K562 (cell line): ENCODE data around the gene ITPRIPL1. TPM values are rescaled to one million over a fixed set of nuclear protein-coding genes. Genes with fewer than 3 reads are reported as not detected.

Experiments used
- CHCHD3 ChIP-seq: fragments of 250-450 bp; sonication (Bioruptor Pico); IDR thresholded peaks from 2 replicates; pipeline ENCODE4 v2.1.2; 2022; ENCODE audit warnings: mild to moderate bottlenecking
- DACH1 ChIP-seq: fragments of 450-650 bp; IDR thresholded peaks from 2 replicates; pipeline ENCODE4 v1.6.1; 2018; ENCODE audit not compliant: partially characterized antibody
- ETS1 ChIP-seq: conservative IDR thresholded peaks from 2 replicates; pipeline ENCODE4 v1.6.1; 2011; ENCODE audit warnings: low read depth, mild to moderate bottlenecking, low read length; ENCODE audit not compliant: control insufficient read depth
- MCM2 ChIP-seq: fragments of 450-650 bp; IDR thresholded peaks from 2 replicates; pipeline ENCODE4 v1.6.1; 2017; ENCODE audit warnings: low read depth, mild to moderate bottlenecking
- NR2C1 ChIP-seq, 2 experiments: fragments of 450-650 bp; IDR thresholded peaks; 2 replicates each; pipeline ENCODE4 v1.6.1; 2017; ENCODE audit warnings: mild to moderate bottlenecking in 2 of 2, antibody characterized with exemption in 1 of 2, inconsistent platforms in 1 of 2, missing compliant biosample characterization in 1 of 2, missing genetic modification characterization in 1 of 2
- POLR2AphosphoS5 ChIP-seq: IDR thresholded peaks from 2 replicates; pipeline ENCODE4 v1.6.1; 2011; ENCODE audit warnings: mild to moderate bottlenecking, low read depth, low read length, moderate library complexity; ENCODE audit not compliant: control insufficient read depth, insufficient read depth
- POLR3G ChIP-seq: IDR thresholded peaks from 2 replicates; pipeline ENCODE4 v1.6.1; 2011; ENCODE audit not compliant: insufficient read length, insufficient replicate concordance; ENCODE audit errors: extremely low read depth
- PURB ChIP-seq: sonication (generic); formaldehyde crosslinking; IDR thresholded peaks from 2 replicates; pipeline ENCODE4 v1.9.0; 2021; ENCODE audit warnings: low read depth, mild to moderate bottlenecking, missing genetic modification reagents
- SMAD1 ChIP-seq: fragments of 150-350 bp; IDR thresholded peaks from 2 replicates; pipeline ENCODE4 v1.6.1; 2014; ENCODE audit warnings: low read length, low read depth; ENCODE audit not compliant: partially characterized antibody
- SMARCB1 ChIP-seq: IDR thresholded peaks from 2 replicates; pipeline ENCODE4 v1.6.1; 2011; ENCODE audit warnings: improper control_type of control experiment, low read depth; ENCODE audit not compliant: insufficient read length
- SMC3 ChIP-seq: conservative IDR thresholded peaks from 2 replicates; pipeline ENCODE4 v1.6.1; 2011; ENCODE audit warnings: low read depth, low read length, improper control_type of control experiment; ENCODE audit not compliant: insufficient read depth
- SRF ChIP-seq, 2 experiments: fragments of 250-450, 450-650 bp in 1 of 2; sonication (Bioruptor Pico) in 1 of 2; sonication (generic) in 1 of 2; formaldehyde crosslinking; IDR thresholded peaks; 2 replicates each; pipeline versions ENCODE4 v1.5.0 to v1.5.1; 2020 to 2022; ENCODE audit warnings: mild to moderate bottlenecking in 1 of 2, missing genetic modification reagents in 1 of 2
- ZBTB11 ChIP-seq, 3 experiments: fragments of 200-800 bp in 1 of 3; fragments of 250-450 bp in 1 of 3; fragments of 450-650 bp in 1 of 3; sonication (Bioruptor Pico) in 1 of 3; sonication (Bioruptor generic) in 1 of 3; formaldehyde crosslinking in 1 of 3; IDR thresholded peaks; 2 replicates each; pipeline versions ENCODE4 v1.6.1 to v1.8.0; 2016 to 2022; ENCODE audit warnings: mild to moderate bottlenecking in 2 of 3, missing genetic modification characterization in 2 of 3, missing compliant biosample characterization in 1 of 3, moderate library complexity in 1 of 3
- ZBTB5 ChIP-seq: fragments of 450-650 bp; IDR thresholded peaks from 2 replicates; pipeline ENCODE4 v1.6.1; 2017; ENCODE audit warnings: antibody characterized with exemption
- ZNF253 ChIP-seq: fragments of 250-450 bp; sonication (Bioruptor Pico); conservative IDR thresholded peaks from 2 replicates; pipeline ENCODE4 v1.6.1; 2021; ENCODE audit warnings: mild to moderate bottlenecking
- ZNF280B ChIP-seq: fragments of 250-450 bp; sonication (Bioruptor Pico); IDR thresholded peaks from 2 replicates; pipeline ENCODE4 v1.5.1; 2021; ENCODE audit warnings: mild to moderate bottlenecking
- ZNF699 ChIP-seq: fragments of 250-450 bp; sonication (Bioruptor Pico); IDR thresholded peaks from 2 replicates; pipeline ENCODE4 v1.8.0; 2021; ENCODE audit warnings: mild to moderate bottlenecking, moderate library complexity; ENCODE audit not compliant: insufficient replicate concordance
- polyA plus RNA-seq, 8 experiments: library from polyadenylated mRNA; depleted of rRNA in 4 of 8; stranded (reverse) in 5 of 8; unstranded in 3 of 8; fragments of >200 nt; fragmentation: Nextera tagmentation in 2 of 8; fragmentation: Illumina TruSeq in 1 of 8; extraction: Ambion mirVana in 2 of 8; extraction: Trizol in 1 of 8; gene quantifications; 2 replicates each; pipeline versions ENCODE4 v1.2.1 to v1.2.3, GENCODE V29; 2011 to 2014; ENCODE audit warnings: inconsistent platforms in 1 of 8, missing spikeins in 1 of 8
- total RNA-seq, 7 experiments: library from RNA; depleted of rRNA in 6 of 7; stranded (reverse); fragments of >200 nt in 6 of 7; fragmentation: Illumina TruSeq in 2 of 7; extraction: Trizol in 2 of 7; gene quantifications; 2 replicates each; pipeline versions ENCODE4 v1.2.1 to v1.2.3, GENCODE V29; 2011 to 2021; ENCODE audit warnings: low replicate concordance in 1 of 7

Gene ITPRIPL1
- total and polyA plus RNA-seq, 9 of the 15 experiments (the other 6 are each of a cell fraction or from before 2014, with no cell fraction given): 0.99 to 9.0 (median 6.4) TPM

GRCh38 chr2:96305091-96305978 lies 19.8 kb upstream of the ITPRIPL1 start, which contains the start of gene SNRNP200 (continued):
- TF ChIP-seq POLR2AphosphoS5 (peak; percentile 71), ZNF699 (CRISPR knock-in tag) (no peak), SMC3 (no peak), CHCHD3 (CRISPR knock-in tag) (0 out of 2 replicates have a peak, but pooled peaks have one; percentile 6), MCM2 (no peak), POLR3G (no peak), ETS1 (peak; percentile 83), PURB (CRISPR knock-in tag) (no peak), NR2C1 (IDR thresholded peaks at IDR 0.05) (peak; percentile 99), NR2C1 (tag; IDR thresholded peaks at IDR 0.05) (peak; percentile 99), DACH1 (no peak), ZBTB5 (no peak), ZNF253 (CRISPR knock-in tag) (no peak), SMARCB1 (no peak), SRF (CRISPR knock-in tag; IDR thresholded peaks at IDR 0.05) (0 out of 4 replicates have a peak, but pooled peaks of 1 of the 2 experiments have one; percentile 33), SMAD1 (peak; percentile 59), ZBTB11 (CRISPR knock-in tag; IDR thresholded peaks at IDR 0.05) (peak; percentile 90 to 98 (median 96)), ZNF280B (CRISPR knock-in tag) (no peak)
